ENCODE measurements around the gene TRAPPC14. TPM values are rescaled to one million over a fixed set of nuclear protein-coding genes. Genes with fewer than 3 reads are reported as not detected.

The TRAPPC14 gene
- total and polyA plus RNA-seq, 2 of the 8 experiments (the other 6 are each of a cell fraction or from before 2014, with no cell fraction given) = 11.9 to 22.1 TPM

- TF ChIP-seq CHD7 (IDR thresholded peaks at IDR 0.05; ENCODE audit: insufficient replicate concordance, low read length) (no peak), CBX5 (IDR thresholded peaks at IDR 0.05; ENCODE audit: low read depth, low read length) (no peak), RAD21 (IDR thresholded peaks at IDR 0.05 in 1 of 2, conservative IDR thresholded peaks at IDR 0.05 in 1 of 2; ENCODE audit: low read depth in 2 of 2, low read length in 2 of 2) (no peak), JUND (IDR thresholded peaks at IDR 0.05; ENCODE audit: low read length) (no peak), BCL11A (IDR thresholded peaks at IDR 0.05; ENCODE audit: low read depth in 2 of 2, low read length in 2 of 2) (no peak), POU5F1 (IDR thresholded peaks at IDR 0.05; ENCODE audit: low read depth, low read length) (no peak), SP4 (IDR thresholded peaks at IDR 0.05; ENCODE audit: low read length) (no peak)
Observed at GRCh38 chr7:100152937-100153666, 5.4 kb downstream of the TRAPPC14 start (continued).

Data from H1 (cell line).